ENCODE measurements around the gene GLIS2.

Gene GLIS2

GRCh38 chr16:4283441-4283840 is 32.4 kb upstream of the GLIS2 start:
- Histone ChIP-seq H3K27me3 (ENCODE audit: control insufficient read depth in 1 of 2, insufficient read depth in 2 of 2, low read length in 2 of 2) (no peaks in the 10 kb centered on the region), H3K36me3 (ENCODE audit: insufficient read depth, low read length) (no peaks in the 10 kb centered on the region), H3K9ac (ENCODE audit: low read length) (no peak overlapping the region), H3K27ac (ENCODE audit: low read depth, low read length) (no peak overlapping the region), H3K4me3 (ENCODE audit: low read depth in 1 of 2, low read length in 2 of 2) (no peak overlapping the region), H3K9me3 (ENCODE audit: low read length) (no peaks in the 10 kb centered on the region), H3K4me1 (ENCODE audit: insufficient read depth, low read length) (peaks cover 6% of the 10 kb centered on the region)

- Histone ChIP-seq H3K36me3 (ENCODE audit: insufficient read depth, low read length) (no peaks in the 10 kb centered on the region), H3K9ac (ENCODE audit: low read length) (no peak overlapping the region), H3K4me3 (ENCODE audit: low read depth in 1 of 2, low read length in 2 of 2) (no peak overlapping the region), H3K27me3 (ENCODE audit: control insufficient read depth in 1 of 2, insufficient read depth in 2 of 2, low read length in 2 of 2) (no peaks in the 10 kb centered on the region), H3K4me1 (ENCODE audit: insufficient read depth, low read length) (peaks cover 10% of the 10 kb centered on the region), H3K27ac (ENCODE audit: low read depth, low read length) (no peak overlapping the region), H3K9me3 (ENCODE audit: low read length) (no peaks in the 10 kb centered on the region)
Measured at GRCh38 chr16:4283939-4284338, 31.9 kb upstream of the GLIS2 start.

- Histone ChIP-seq H3K4me3 (ENCODE audit: low read depth in 1 of 2, low read length in 2 of 2) (no peak overlapping the region), H3K27ac (ENCODE audit: low read depth, low read length) (no peak overlapping the region), H3K9me3 (ENCODE audit: low read length) (no peaks in the 10 kb centered on the region), H3K9ac (ENCODE audit: low read length) (no peak overlapping the region), H3K36me3 (ENCODE audit: insufficient read depth, low read length) (no peaks in the 10 kb centered on the region), H3K27me3 (ENCODE audit: control insufficient read depth in 1 of 2, insufficient read depth in 2 of 2, low read length in 2 of 2) (no peaks in the 10 kb centered on the region), H3K4me1 (ENCODE audit: insufficient read depth, low read length) (peaks cover 10% of the 10 kb centered on the region)
Measured at GRCh38 chr16:4285167-4285566, 30.7 kb upstream of the GLIS2 start.

GRCh38 chr16:4288148-4288921 is 27.5 kb upstream of the GLIS2 start:
- no peak overlapping the region for H3K27ac ChIP-seq (ENCODE audit: low read depth, low read length)

GRCh38 chr16:4290236-4290830 is 25.5 kb upstream of the GLIS2 start:
- H3K36me3 ChIP-seq (ENCODE audit: insufficient read depth, low read length), result no peaks in the 10 kb centered on the region
- H3K4me3 ChIP-seq (ENCODE audit: low read depth in 1 of 2, low read length in 2 of 2), result no peak overlapping the region
- H3K9ac ChIP-seq (ENCODE audit: low read length), result no peak overlapping the region
- H3K27me3 ChIP-seq (ENCODE audit: control insufficient read depth in 1 of 2, insufficient read depth in 2 of 2, low read length in 2 of 2), result no peaks in the 10 kb centered on the region
- H3K4me1 ChIP-seq (ENCODE audit: insufficient read depth, low read length), result peaks cover 32% of the 10 kb centered on the region
- no peak overlapping the region for H3K27ac ChIP-seq (ENCODE audit: low read depth, low read length)
- no peaks in the 10 kb centered on the region for H3K9me3 ChIP-seq (ENCODE audit: low read length)

More at GRCh38 chr16:4288148-4288921, 27.5 kb upstream of the GLIS2 start:
- H3K4me3 ChIP-seq (ENCODE audit: low read depth in 1 of 2, low read length in 2 of 2), result no peak overlapping the region
- peaks cover 20% of the 10 kb centered on the region for H3K4me1 ChIP-seq (ENCODE audit: insufficient read depth, low read length)
- no peaks in the 10 kb centered on the region for H3K9me3 ChIP-seq (ENCODE audit: low read length)
- H3K27me3 ChIP-seq (ENCODE audit: control insufficient read depth in 1 of 2, insufficient read depth in 2 of 2, low read length in 2 of 2), result no peaks in the 10 kb centered on the region
- H3K9ac ChIP-seq (ENCODE audit: low read length), result no peak overlapping the region
- no peaks in the 10 kb centered on the region for H3K36me3 ChIP-seq (ENCODE audit: insufficient read depth, low read length)

- no peak overlapping the region for H3K4me3 ChIP-seq (ENCODE audit: low read depth in 1 of 2, low read length in 2 of 2)
- peaks cover 32% of the 10 kb centered on the region for H3K4me1 ChIP-seq (ENCODE audit: insufficient read depth, low read length)
- H3K27me3 ChIP-seq (ENCODE audit: control insufficient read depth in 1 of 2, insufficient read depth in 2 of 2, low read length in 2 of 2), result no peaks in the 10 kb centered on the region
- no peak overlapping the region for H3K9ac ChIP-seq (ENCODE audit: low read length)
- no peaks in the 10 kb centered on the region for H3K36me3 ChIP-seq (ENCODE audit: insufficient read depth, low read length)
- H3K27ac ChIP-seq (ENCODE audit: low read depth, low read length), result peak overlapping the region; percentile 75
- H3K9me3 ChIP-seq (ENCODE audit: low read length), result no peaks in the 10 kb centered on the region
Measured at GRCh38 chr16:4291699-4292098, 24.2 kb upstream of the GLIS2 start.

- peak overlapping the region; percentile 73 for H3K27ac ChIP-seq (ENCODE audit: low read depth, low read length)
- no peaks in the 10 kb centered on the region for H3K36me3 ChIP-seq (ENCODE audit: insufficient read depth, low read length)
- H3K9ac ChIP-seq (ENCODE audit: low read length), result peak overlapping the region; percentile 30
- H3K27me3 ChIP-seq (ENCODE audit: control insufficient read depth in 1 of 2, insufficient read depth in 2 of 2, low read length in 2 of 2), result no peaks in the 10 kb centered on the region
- peaks cover 27% of the 10 kb centered on the region for H3K4me1 ChIP-seq (ENCODE audit: insufficient read depth, low read length)
- peak overlapping the region; percentile 7 to 52 for H3K4me3 ChIP-seq (ENCODE audit: low read depth in 1 of 2, low read length in 2 of 2)
- no peaks in the 10 kb centered on the region for H3K9me3 ChIP-seq (ENCODE audit: low read length)
Measured at GRCh38 chr16:4293181-4293716, 22.6 kb upstream of the GLIS2 start.

GRCh38 chr16:4293822-4294457 is 21.9 kb upstream of the GLIS2 start:
- Histone ChIP-seq H3K4me3 (ENCODE audit: low read depth in 1 of 2, low read length in 2 of 2) (peak overlapping the region; percentile 7 to 52), H3K4me1 (ENCODE audit: insufficient read depth, low read length) (peaks cover 23% of the 10 kb centered on the region), H3K27ac (ENCODE audit: low read depth, low read length) (peak overlapping the region; percentile 73), H3K9me3 (ENCODE audit: low read length) (no peaks in the 10 kb centered on the region), H3K36me3 (ENCODE audit: insufficient read depth, low read length) (no peaks in the 10 kb centered on the region), H3K9ac (ENCODE audit: low read length) (peak overlapping the region; percentile 30), H3K27me3 (ENCODE audit: control insufficient read depth in 1 of 2, insufficient read depth in 2 of 2, low read length in 2 of 2) (no peaks in the 10 kb centered on the region)

- H3K9me3 ChIP-seq (ENCODE audit: low read length), result no peaks in the 10 kb centered on the region
- H3K27me3 ChIP-seq (ENCODE audit: control insufficient read depth in 1 of 2, insufficient read depth in 2 of 2, low read length in 2 of 2), result no peaks in the 10 kb centered on the region
- no peak overlapping the region for H3K27ac ChIP-seq (ENCODE audit: low read depth, low read length)
- H3K36me3 ChIP-seq (ENCODE audit: insufficient read depth, low read length), result no peaks in the 10 kb centered on the region
- H3K4me1 ChIP-seq (ENCODE audit: insufficient read depth, low read length), result peaks cover 32% of the 10 kb centered on the region
- H3K4me3 ChIP-seq (ENCODE audit: low read depth in 1 of 2, low read length in 2 of 2), result no peak overlapping the region
- no peak overlapping the region for H3K9ac ChIP-seq (ENCODE audit: low read length)
Measured at GRCh38 chr16:4295581-4295980, 20.3 kb upstream of the GLIS2 start.

- H3K4me1 ChIP-seq (ENCODE audit: insufficient read depth, low read length), result peaks cover 26% of the 10 kb centered on the region
- no peak overlapping the region for H3K9ac ChIP-seq (ENCODE audit: low read length)
- no peaks in the 10 kb centered on the region for H3K36me3 ChIP-seq (ENCODE audit: insufficient read depth, low read length)
- H3K9me3 ChIP-seq (ENCODE audit: low read length), result no peaks in the 10 kb centered on the region
- no peak overlapping the region for H3K4me3 ChIP-seq (ENCODE audit: low read depth in 1 of 2, low read length in 2 of 2)
- no peak overlapping the region for H3K27ac ChIP-seq (ENCODE audit: low read depth, low read length)
- H3K27me3 ChIP-seq (ENCODE audit: control insufficient read depth in 1 of 2, insufficient read depth in 2 of 2, low read length in 2 of 2), result no peaks in the 10 kb centered on the region
Measured at GRCh38 chr16:4297480-4297879, 18.4 kb upstream of the GLIS2 start.

GRCh38 chr16:4298761-4299522 is 16.9 kb upstream of the GLIS2 start:
- no peaks in the 10 kb centered on the region for H3K9me3 ChIP-seq (ENCODE audit: low read length)
- H3K9ac ChIP-seq (ENCODE audit: low read length), result no peak overlapping the region
- peaks cover 16% of the 10 kb centered on the region for H3K4me1 ChIP-seq (ENCODE audit: insufficient read depth, low read length)
- peak overlapping the region; percentile 78 for H3K27ac ChIP-seq (ENCODE audit: low read depth, low read length)
- H3K4me3 ChIP-seq (ENCODE audit: low read depth in 1 of 2, low read length in 2 of 2), result peak overlapping the region in 1 of 2 donors; percentile 41
- H3K36me3 ChIP-seq (ENCODE audit: insufficient read depth, low read length), result no peaks in the 10 kb centered on the region
- no peaks in the 10 kb centered on the region for H3K27me3 ChIP-seq (ENCODE audit: control insufficient read depth in 1 of 2, insufficient read depth in 2 of 2, low read length in 2 of 2)
